Ovary (tissue), 3 donors: Measurements from ENCODE around the gene XKR7.

Source experiments
- POLR2A ChIP-seq: fragments of 450-650 bp; IDR thresholded peaks from one replicate; pipeline ENCODE4 v1.6.1; 2017; ENCODE audit warnings: antibody characterized with exemption, mild to moderate bottlenecking, moderate library complexity
- TF ChIP-seq, protein P1 (sequence below), 3 donors: fragments of 450-650 bp in 2 of 3; fragments of 200-600 bp in 1 of 3; IDR thresholded peaks; one replicate each; pipeline versions ENCODE4 v1.5.1 to v1.8.0; 2016 to 2022; ENCODE audit warnings: antibody characterized with exemption in 3 of 3, mild to moderate bottlenecking in 1 of 3
- donor health status: DM: no; HTN: no; CAD: no.

- TF ChIP-seq, protein P1, sequence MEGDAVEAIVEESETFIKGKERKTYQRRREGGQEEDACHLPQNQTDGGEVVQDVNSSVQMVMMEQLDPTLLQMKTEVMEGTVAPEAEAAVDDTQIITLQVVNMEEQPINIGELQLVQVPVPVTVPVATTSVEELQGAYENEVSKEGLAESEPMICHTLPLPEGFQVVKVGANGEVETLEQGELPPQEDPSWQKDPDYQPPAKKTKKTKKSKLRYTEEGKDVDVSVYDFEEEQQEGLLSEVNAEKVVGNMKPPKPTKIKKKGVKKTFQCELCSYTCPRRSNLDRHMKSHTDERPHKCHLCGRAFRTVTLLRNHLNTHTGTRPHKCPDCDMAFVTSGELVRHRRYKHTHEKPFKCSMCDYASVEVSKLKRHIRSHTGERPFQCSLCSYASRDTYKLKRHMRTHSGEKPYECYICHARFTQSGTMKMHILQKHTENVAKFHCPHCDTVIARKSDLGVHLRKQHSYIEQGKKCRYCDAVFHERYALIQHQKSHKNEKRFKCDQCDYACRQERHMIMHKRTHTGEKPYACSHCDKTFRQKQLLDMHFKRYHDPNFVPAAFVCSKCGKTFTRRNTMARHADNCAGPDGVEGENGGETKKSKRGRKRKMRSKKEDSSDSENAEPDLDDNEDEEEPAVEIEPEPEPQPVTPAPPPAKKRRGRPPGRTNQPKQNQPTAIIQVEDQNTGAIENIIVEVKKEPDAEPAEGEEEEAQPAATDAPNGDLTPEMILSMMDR (IDR thresholded peaks at IDR 0.05): no peak
- TF ChIP-seq POLR2A: no peak
Observed at GRCh38 chr20:32006053-32006452, 38.1 kb downstream of the XKR7 start.
